GM10266 (cell line): Measurements from ENCODE around the gene SRPK3.

Source experiments
- DNase-seq: peaks from one replicate; pipeline ENCODE4 v3.0.0; 2012; ENCODE audit errors: extremely low spot score
- CTCF ChIP-seq: IDR thresholded peaks from 2 replicates; pipeline ENCODE4 v1.5.1; 2012; ENCODE audit warnings: mild to moderate bottlenecking, low read depth; ENCODE audit not compliant: control insufficient read depth, insufficient read depth; ENCODE audit errors: missing control alignments

Gene SRPK3, protein sequence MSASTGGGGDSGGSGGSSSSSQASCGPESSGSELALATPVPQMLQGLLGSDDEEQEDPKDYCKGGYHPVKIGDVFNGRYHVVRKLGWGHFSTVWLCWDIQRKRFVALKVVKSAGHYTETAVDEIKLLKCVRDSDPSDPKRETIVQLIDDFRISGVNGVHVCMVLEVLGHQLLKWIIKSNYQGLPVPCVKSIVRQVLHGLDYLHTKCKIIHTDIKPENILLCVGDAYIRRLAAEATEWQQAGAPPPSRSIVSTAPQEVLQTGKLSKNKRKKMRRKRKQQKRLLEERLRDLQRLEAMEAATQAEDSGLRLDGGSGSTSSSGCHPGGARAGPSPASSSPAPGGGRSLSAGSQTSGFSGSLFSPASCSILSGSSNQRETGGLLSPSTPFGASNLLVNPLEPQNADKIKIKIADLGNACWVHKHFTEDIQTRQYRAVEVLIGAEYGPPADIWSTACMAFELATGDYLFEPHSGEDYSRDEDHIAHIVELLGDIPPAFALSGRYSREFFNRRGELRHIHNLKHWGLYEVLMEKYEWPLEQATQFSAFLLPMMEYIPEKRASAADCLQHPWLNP

GRCh38 chrX:153780678-153781427, at the start of gene SRPK3:
TSS of gene SRPK3 (plus strand) at chrX:153781041. CDS start at chrX:153781087, 46 bp downstream.
- TF ChIP-seq CTCF = no peak
- no peak for DNase-seq

GRCh38 chrX:153731117-153731844, 49.6 kb upstream of the SRPK3 start:
- no peak for DNase-seq
- TF ChIP-seq CTCF = no peak

DNA sequence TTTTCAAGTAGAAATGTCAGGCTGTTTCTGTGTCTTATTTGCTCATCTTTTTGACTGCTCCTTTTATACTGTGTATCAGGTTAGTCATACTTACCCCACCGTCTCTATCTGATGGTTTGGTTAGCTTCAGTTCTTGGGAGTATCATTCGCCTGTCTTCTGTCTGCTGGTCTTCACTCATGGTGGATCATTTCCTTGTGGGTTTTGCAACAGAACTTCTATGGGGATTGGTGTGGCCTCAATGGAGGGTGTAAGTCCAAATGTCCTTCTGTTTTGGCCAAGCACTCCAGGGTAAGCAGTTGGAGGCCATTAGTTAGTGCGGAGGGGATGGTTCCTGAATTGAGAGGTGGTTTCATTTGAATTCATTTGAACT, 49.0 kb upstream of the SRPK3 start:
- no peak for TF ChIP-seq CTCF
- no peak for DNase-seq

DNA sequence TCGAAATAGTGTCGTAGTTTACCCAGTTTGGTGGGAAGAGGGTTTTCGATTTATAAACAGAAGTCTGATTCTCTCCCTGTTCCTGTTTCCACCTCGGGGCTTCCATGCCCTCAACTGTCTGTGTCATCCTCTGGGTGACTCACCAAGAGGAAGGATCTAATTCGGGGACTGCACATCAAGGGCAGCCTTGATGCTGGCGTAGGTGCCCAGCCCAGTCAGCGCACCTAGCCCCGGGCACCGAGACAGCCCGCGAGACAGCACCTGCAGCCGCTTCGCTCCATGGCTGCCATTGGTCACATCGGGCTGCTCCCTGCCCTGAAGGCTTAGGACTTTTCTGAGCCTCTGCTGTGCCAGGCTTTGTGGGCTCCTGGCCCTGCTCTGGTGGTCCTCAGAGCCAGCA, 48.4 kb upstream of the SRPK3 start:
- DNase-seq = no peak
- TF ChIP-seq CTCF = no peak

DNA sequence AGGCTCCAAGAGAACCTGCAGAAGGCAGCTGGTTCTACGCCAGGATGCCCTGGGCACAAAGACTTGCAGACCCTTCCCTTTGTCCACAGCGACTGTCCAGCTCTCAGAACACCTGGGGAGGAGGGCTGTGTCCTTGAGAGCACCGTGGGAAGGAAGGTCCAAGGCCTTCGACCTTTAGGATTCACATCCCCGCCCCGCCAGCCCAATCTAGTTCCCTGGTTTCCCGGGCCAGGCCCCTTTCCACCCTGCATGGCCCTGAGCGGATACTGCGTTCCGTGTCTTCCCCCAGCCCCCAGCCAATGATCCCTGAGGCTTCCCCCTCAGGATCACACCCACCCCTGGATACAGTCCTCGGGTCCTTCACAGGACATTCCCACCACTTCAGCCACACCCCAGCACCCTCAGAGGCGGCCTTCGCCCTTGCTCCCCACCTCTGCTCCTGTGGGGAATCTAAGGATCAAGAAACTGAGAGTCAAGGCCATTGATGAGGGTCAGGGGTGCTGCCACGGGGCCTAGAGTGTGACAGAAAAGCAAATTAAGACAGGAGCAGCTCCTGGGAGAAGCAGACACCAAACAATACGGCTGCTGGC, 47.1 kb upstream of the SRPK3 start:
- TF ChIP-seq CTCF = no peak
- DNase-seq = no peak

DNA sequence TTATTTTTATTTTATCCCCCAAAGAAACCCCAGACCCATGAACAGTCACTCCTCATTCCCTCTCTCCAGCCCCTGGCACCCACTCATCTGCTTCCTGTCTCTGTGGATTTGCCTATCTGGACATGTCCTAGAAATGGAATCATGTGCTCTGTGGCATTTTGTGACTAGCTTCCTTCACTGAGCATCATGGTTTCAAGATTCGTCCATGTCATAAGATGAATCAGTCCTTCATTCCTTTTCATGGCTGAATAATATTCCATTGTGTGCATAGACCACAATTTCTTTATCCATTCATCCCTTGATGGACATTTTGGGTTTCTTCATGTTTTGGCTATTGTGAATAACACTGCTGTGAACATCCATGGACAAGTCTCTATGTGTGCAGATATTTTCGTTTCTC, 46.0 kb upstream of the SRPK3 start:
- no peak for DNase-seq
- no peak for TF ChIP-seq CTCF
